ENCODE results near the gene IRS1.
A peak's percentile ranks its signal among the peaks of the same experiment; 100 is the strongest.

Gene IRS1

DNA sequence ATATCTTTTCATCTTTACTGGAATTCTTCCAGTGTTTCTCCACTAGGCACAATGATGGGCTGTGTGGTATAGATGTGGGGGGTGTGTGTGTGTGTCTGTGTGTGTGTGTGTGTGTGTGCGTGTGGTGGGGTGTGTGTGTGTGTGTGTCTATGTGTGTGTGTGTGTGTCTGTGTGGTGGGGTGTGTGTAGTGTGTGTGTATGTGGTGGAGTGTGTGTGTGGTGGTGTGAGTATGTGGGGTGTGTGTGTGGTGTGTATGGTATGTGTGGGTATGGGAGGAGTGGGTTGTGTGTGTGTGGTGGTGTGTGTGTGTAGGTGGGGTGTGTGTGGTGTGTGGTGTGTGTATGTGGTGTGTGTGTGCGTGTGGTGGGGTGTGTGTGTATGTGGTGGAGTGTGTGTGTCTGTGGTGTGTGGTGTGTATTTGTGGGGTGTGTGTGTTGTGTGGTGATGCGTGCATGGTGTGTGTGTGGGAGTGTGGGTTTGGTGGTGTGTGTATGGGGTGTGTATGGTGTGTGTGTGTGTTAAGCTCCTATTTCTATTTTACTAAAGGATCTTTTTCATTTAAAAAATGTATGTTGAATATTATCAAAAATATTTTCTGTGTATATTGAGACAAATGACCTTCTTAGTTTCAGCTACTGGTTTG, 84.2 kb downstream of the IRS1 start:
- TF ChIP-seq, protein P1, sequence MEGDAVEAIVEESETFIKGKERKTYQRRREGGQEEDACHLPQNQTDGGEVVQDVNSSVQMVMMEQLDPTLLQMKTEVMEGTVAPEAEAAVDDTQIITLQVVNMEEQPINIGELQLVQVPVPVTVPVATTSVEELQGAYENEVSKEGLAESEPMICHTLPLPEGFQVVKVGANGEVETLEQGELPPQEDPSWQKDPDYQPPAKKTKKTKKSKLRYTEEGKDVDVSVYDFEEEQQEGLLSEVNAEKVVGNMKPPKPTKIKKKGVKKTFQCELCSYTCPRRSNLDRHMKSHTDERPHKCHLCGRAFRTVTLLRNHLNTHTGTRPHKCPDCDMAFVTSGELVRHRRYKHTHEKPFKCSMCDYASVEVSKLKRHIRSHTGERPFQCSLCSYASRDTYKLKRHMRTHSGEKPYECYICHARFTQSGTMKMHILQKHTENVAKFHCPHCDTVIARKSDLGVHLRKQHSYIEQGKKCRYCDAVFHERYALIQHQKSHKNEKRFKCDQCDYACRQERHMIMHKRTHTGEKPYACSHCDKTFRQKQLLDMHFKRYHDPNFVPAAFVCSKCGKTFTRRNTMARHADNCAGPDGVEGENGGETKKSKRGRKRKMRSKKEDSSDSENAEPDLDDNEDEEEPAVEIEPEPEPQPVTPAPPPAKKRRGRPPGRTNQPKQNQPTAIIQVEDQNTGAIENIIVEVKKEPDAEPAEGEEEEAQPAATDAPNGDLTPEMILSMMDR (conservative IDR thresholded peaks at IDR 0.05; ENCODE audit: control insufficient read depth, insufficient read depth, low read depth, low read length) = no peak

DNA sequence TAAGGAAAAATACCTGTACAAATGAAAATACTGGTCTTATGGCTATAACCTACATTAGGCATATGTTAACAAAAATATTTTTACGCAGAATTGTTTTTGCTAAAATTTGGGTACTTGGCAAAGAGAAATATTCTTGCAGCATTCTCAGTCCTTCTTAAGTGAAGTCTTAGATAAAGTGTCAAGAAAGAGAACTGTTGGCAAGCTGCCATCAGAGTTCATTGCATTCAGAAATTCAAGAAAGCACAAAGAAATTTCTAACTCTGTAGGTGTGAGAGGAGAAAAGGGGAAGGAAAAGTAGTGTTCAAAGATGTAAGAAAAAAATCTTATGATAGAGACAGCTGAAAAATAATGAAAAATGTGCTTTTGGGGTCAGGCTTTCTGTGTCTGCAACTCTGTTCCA, 86.7 kb downstream of the IRS1 start:
- TF ChIP-seq, protein P1 (conservative IDR thresholded peaks at IDR 0.05; ENCODE audit: control insufficient read depth, insufficient read depth, low read depth, low read length) = no peak
- DNase-seq (ENCODE audit: low read depth) = no peak
- no peak overlapping the region for H3K4me3 ChIP-seq (ENCODE audit: control insufficient read depth, low read depth, low read length)

More for the DNA sequence above, 84.2 kb downstream of the IRS1 start:
- DNase-seq (ENCODE audit: low read depth) = no peak
- H3K4me3 ChIP-seq (ENCODE audit: control insufficient read depth, low read depth, low read length) = no peak overlapping the region

DNA sequence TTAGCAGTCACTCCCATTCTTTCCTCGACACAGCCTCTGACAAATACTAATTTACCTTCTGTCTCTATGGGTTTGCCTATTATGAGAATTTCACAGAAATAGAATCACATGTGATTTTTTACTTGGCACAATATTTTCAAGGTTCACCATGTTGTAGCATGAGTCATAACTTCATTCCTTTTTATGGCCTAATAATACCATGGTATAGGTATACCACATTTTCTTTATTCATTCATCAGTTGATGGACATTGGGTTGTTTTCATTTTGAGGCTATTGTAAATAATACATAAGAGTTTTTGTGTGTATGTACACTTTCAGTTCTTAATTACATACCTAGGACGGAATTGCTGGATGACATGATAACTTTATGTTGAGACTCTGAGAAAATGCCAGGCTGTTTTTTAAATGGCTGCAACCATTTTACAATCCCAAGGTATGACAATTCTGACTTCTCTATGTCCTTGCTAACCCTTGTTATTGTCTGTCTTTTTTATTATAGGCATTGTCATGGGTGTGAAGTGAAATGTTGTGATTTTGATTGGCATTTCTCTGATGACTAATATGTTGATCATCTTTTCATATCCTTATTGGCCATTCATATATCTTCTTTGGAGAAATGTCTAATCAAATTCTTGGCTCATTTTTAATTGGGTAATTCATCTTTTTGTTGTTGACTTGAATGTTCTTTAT, 87.9 kb downstream of the IRS1 start:
- H3K4me3 ChIP-seq (ENCODE audit: control insufficient read depth, low read depth, low read length) = no peak overlapping the region
- DNase-seq (ENCODE audit: low read depth) = no peak
- TF ChIP-seq, protein P1 (conservative IDR thresholded peaks at IDR 0.05; ENCODE audit: control insufficient read depth, insufficient read depth, low read depth, low read length) = no peak

DNA sequence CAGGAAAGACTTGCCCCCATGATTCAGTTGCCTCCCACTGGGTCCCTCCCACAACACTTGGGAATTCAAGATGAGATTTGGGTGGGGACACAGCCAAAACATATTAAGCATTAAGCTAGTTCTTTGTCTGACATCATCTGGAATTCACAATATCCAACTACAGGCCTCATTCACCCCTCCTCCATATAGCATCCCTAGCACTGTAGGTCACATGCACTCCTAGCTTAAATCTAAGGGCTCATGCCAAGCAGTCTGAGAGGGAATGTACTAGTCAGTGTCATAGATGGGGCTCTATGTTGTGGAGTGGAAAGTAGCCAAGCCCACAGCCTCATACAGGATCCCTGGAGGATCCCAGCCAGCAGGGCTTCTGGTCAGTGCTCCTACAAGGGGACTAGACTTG, 92.1 kb downstream of the IRS1 start:
- DNase-seq (ENCODE audit: low read depth) = peak; percentile 61
- TF ChIP-seq, protein P1 (conservative IDR thresholded peaks at IDR 0.05; ENCODE audit: control insufficient read depth, insufficient read depth, low read depth, low read length) = no peak
- H3K4me3 ChIP-seq (ENCODE audit: control insufficient read depth, low read depth, low read length) = no peak overlapping the region

DNA sequence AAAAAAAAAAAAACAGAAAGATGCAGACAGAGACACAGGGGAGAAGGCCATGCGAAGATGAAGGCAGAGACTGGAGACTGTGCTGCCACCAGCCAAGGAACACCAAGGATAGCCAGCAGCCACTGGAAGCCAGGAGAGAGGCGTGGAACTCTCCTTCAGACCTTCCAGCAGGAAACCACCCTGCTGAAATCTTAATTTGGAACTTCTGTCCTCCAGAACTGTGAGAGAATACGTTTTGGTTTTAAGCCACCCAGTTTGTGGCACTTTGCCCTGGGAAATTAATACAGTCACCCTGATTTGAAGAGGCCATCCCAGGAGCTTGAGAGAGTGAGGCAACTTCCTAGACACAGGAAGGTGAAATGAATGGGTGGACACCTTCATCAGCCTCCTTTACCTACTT, 93.7 kb downstream of the IRS1 start:
- no peak for DNase-seq (ENCODE audit: low read depth)
- no peak overlapping the region for H3K4me3 ChIP-seq (ENCODE audit: control insufficient read depth, low read depth, low read length)
- TF ChIP-seq, protein P1 (conservative IDR thresholded peaks at IDR 0.05; ENCODE audit: control insufficient read depth, insufficient read depth, low read depth, low read length) = no peak

DNA sequence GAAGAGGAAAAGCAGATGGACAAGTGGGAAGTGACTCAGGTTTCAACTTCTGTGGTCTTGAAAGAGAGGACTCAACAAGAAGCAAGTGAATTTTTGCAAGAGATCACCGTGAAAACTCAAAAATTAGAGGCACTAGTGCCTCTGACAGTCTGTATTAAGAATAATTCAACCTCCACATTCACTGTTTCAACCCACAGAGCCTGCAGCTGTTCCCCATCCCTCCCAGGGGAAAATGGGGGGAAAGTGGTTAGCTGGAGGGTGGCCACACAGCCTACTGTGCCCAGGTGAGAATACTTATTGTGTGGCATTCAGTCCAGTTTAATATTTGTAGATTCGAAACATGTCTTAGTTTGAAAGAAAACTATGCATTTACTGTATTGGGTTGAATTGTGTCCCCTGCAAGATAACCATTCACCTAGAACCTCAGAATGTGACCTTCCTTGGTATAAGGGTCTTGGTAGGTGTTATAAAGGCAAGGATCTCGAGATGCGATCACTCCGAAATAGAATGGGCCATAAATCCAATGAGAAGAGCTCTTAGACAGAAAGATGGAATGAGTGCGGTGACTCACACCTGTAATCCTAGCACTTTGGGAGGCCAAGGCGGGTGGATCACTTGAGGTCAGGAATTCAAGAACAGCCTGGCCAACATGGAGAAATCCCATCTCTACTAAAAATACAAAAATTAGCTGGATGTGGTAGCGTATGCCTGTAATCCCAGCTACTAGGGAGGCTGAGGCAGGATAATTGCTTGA, 94.3 kb downstream of the IRS1 start:
- TF ChIP-seq, protein P1 (conservative IDR thresholded peaks at IDR 0.05; ENCODE audit: control insufficient read depth, insufficient read depth, low read depth, low read length) = no peak
- no peak overlapping the region for H3K4me3 ChIP-seq (ENCODE audit: control insufficient read depth, low read depth, low read length)
- no peak for DNase-seq (ENCODE audit: low read depth)
